ENCODE measurements around the gene SHBG. TPM values are rescaled to one million over a fixed set of nuclear protein-coding genes. Genes with fewer than 3 reads are reported as not detected.

Gene SHBG
- total and polyA plus RNA-seq, 2 of the 8 experiments (the other 6 are each of a cell fraction or from before 2014, with no cell fraction given), result 1.1 to 1.2 TPM

DNA sequence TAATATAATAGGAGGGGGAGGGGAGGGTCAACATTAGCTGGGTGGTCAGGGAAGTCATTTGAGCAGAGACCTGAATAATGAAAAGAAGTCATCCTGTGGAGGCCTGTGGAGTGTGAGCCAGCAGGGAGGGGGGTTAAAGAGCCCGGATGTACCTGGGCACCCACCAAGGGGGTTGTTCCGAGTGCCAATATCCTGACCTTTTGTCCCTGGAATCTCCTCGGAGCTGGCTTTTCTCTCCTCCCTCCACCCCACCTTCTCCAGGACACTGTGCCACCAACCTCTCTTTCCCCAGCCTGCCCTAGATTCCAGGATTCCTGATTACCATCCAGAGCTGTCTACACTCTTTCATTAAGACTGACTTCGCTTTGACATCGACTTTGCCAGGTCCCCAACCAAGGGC, 6.2 kb downstream of the SHBG start (continued):
- TF ChIP-seq, protein P1, sequence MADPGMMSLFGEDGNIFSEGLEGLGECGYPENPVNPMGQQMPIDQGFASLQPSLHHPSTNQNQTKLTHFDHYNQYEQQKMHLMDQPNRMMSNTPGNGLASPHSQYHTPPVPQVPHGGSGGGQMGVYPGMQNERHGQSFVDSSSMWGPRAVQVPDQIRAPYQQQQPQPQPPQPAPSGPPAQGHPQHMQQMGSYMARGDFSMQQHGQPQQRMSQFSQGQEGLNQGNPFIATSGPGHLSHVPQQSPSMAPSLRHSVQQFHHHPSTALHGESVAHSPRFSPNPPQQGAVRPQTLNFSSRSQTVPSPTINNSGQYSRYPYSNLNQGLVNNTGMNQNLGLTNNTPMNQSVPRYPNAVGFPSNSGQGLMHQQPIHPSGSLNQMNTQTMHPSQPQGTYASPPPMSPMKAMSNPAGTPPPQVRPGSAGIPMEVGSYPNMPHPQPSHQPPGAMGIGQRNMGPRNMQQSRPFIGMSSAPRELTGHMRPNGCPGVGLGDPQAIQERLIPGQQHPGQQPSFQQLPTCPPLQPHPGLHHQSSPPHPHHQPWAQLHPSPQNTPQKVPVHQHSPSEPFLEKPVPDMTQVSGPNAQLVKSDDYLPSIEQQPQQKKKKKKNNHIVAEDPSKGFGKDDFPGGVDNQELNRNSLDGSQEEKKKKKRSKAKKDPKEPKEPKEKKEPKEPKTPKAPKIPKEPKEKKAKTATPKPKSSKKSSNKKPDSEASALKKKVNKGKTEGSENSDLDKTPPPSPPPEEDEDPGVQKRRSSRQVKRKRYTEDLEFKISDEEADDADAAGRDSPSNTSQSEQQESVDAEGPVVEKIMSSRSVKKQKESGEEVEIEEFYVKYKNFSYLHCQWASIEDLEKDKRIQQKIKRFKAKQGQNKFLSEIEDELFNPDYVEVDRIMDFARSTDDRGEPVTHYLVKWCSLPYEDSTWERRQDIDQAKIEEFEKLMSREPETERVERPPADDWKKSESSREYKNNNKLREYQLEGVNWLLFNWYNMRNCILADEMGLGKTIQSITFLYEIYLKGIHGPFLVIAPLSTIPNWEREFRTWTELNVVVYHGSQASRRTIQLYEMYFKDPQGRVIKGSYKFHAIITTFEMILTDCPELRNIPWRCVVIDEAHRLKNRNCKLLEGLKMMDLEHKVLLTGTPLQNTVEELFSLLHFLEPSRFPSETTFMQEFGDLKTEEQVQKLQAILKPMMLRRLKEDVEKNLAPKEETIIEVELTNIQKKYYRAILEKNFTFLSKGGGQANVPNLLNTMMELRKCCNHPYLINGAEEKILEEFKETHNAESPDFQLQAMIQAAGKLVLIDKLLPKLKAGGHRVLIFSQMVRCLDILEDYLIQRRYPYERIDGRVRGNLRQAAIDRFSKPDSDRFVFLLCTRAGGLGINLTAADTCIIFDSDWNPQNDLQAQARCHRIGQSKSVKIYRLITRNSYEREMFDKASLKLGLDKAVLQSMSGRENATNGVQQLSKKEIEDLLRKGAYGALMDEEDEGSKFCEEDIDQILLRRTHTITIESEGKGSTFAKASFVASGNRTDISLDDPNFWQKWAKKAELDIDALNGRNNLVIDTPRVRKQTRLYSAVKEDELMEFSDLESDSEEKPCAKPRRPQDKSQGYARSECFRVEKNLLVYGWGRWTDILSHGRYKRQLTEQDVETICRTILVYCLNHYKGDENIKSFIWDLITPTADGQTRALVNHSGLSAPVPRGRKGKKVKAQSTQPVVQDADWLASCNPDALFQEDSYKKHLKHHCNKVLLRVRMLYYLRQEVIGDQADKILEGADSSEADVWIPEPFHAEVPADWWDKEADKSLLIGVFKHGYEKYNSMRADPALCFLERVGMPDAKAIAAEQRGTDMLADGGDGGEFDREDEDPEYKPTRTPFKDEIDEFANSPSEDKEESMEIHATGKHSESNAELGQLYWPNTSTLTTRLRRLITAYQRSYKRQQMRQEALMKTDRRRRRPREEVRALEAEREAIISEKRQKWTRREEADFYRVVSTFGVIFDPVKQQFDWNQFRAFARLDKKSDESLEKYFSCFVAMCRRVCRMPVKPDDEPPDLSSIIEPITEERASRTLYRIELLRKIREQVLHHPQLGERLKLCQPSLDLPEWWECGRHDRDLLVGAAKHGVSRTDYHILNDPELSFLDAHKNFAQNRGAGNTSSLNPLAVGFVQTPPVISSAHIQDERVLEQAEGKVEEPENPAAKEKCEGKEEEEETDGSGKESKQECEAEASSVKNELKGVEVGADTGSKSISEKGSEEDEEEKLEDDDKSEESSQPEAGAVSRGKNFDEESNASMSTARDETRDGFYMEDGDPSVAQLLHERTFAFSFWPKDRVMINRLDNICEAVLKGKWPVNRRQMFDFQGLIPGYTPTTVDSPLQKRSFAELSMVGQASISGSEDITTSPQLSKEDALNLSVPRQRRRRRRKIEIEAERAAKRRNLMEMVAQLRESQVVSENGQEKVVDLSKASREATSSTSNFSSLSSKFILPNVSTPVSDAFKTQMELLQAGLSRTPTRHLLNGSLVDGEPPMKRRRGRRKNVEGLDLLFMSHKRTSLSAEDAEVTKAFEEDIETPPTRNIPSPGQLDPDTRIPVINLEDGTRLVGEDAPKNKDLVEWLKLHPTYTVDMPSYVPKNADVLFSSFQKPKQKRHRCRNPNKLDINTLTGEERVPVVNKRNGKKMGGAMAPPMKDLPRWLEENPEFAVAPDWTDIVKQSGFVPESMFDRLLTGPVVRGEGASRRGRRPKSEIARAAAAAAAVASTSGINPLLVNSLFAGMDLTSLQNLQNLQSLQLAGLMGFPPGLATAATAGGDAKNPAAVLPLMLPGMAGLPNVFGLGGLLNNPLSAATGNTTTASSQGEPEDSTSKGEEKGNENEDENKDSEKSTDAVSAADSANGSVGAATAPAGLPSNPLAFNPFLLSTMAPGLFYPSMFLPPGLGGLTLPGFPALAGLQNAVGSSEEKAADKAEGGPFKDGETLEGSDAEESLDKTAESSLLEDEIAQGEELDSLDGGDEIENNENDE (IDR thresholded peaks at IDR 0.05; ENCODE audit: insufficient replicate concordance, low read length), result no peak
- TF ChIP-seq RBBP5 (IDR thresholded peaks at IDR 0.05; ENCODE audit: borderline replicate concordance, low read depth, low read length), result no peak
- TF ChIP-seq GTF2F1 (IDR thresholded peaks at IDR 0.05; ENCODE audit: borderline replicate concordance, low read depth, low read length), result no peak
- no peak for TF ChIP-seq SP1 (IDR thresholded peaks at IDR 0.05; ENCODE audit: low read depth, low read length)
- TF ChIP-seq BRCA1 (IDR thresholded peaks at IDR 0.05; ENCODE audit: low read depth, low read length), result no peak
- TF ChIP-seq CBX5 (IDR thresholded peaks at IDR 0.05; ENCODE audit: low read depth, low read length), result no peak
- TF ChIP-seq BCL11A (IDR thresholded peaks at IDR 0.05; ENCODE audit: low read depth in 2 of 2, low read length in 2 of 2), result no peak
- no peak for TF ChIP-seq JUN (IDR thresholded peaks at IDR 0.05; ENCODE audit: low read depth, low read length)
- TF ChIP-seq, protein P2, sequence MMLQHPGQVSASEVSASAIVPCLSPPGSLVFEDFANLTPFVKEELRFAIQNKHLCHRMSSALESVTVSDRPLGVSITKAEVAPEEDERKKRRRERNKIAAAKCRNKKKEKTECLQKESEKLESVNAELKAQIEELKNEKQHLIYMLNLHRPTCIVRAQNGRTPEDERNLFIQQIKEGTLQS (IDR thresholded peaks at IDR 0.05; ENCODE audit: insufficient read depth, low read depth, low read length), result no peak
- no peak for TF ChIP-seq CREB1 (IDR thresholded peaks at IDR 0.05)
- TF ChIP-seq SIRT6 (IDR thresholded peaks at IDR 0.05; ENCODE audit: low read length), result no peak
- TF ChIP-seq RXRA (IDR thresholded peaks at IDR 0.05; ENCODE audit: insufficient read depth, low read depth, low read length), result no peak
- TF ChIP-seq SRF (IDR thresholded peaks at IDR 0.05; ENCODE audit: low read depth, low read length), result no peak
